SK-N-SH (cell line): ENCODE results near the gene PTPRA. TPM values are rescaled to one million over a fixed set of nuclear protein-coding genes. Genes with fewer than 3 reads are reported as not detected.

Experiments used
- CTCF ChIA-PET: fragments of 300-600, 350-600 bp; formaldehyde crosslinking; extraction: SDS; loops from one replicate; lab custom pipeline; 2021; lab: Yijun Ruan, JAX
- POLR2A ChIA-PET: fragments of 350-600 bp; sonication (Branson Sonifier 250); formaldehyde crosslinking; extraction: SDS; loops from one replicate; lab custom pipeline; 2020; ENCODE audit warnings: antibody characterized with exemption, inconsistent platforms; lab: Yijun Ruan, JAX
- DNase-seq: peaks from one replicate; pipeline ENCODE4 v3.0.0; 2012
- H2AFZ ChIP-seq: fragments of 200-600 bp; sonication (generic); 2 replicates; pipeline ENCODE4 v1.8.1; 2016; ENCODE audit warnings: antibody characterized with exemption, mild to moderate bottlenecking, low read depth
- H3F3A ChIP-seq: fragments of 200-600 bp; sonication (generic); replicated peaks from 2 replicates; pipeline ENCODE3; 2016; ENCODE audit warnings: antibody characterized with exemption, mild to moderate bottlenecking; ENCODE audit not compliant: insufficient read depth
- H3K27ac ChIP-seq, 2 experiments: fragments of 200-500 bp in 1 of 2; fragments of 200-600 bp in 1 of 2; sonication (Bioruptor generic) in 1 of 2; sonication (generic), shearing (Covaris generic) in 1 of 2; 2 replicates each; pipeline versions ENCODE4 v1.5.1 to v1.6.1; 2014 to 2016; ENCODE audit warnings: low read depth in 2 of 2, inconsistent platforms in 1 of 2, low read length in 1 of 2, mild to moderate bottlenecking in 1 of 2, mixed read lengths in 1 of 2
- H3K27me3 ChIP-seq: fragments of 200-600 bp; sonication (generic), shearing (Covaris generic); 2 replicates; pipeline ENCODE4 v1.6.1; 2016; ENCODE audit warnings: mixed run types; ENCODE audit not compliant: insufficient read depth
- H3K36me3 ChIP-seq, 2 experiments: fragments of 200-500 bp in 1 of 2; fragments of 200-600 bp in 1 of 2; sonication (Bioruptor generic) in 1 of 2; sonication (generic) in 1 of 2; replicated peaks in 1 of 2; 2 replicates each; pipeline versions ENCODE3 to v1.5.1; 2014 to 2016; ENCODE audit warnings: low read length in 1 of 2, mild to moderate bottlenecking in 1 of 2; ENCODE audit not compliant: insufficient read depth in 2 of 2, control insufficient read depth in 1 of 2
- H3K4me1 ChIP-seq, 2 experiments: fragments of 200-500 bp in 1 of 2; fragments of 200-600 bp in 1 of 2; sonication (Bioruptor generic) in 1 of 2; sonication (generic), shearing (Covaris generic) in 1 of 2; 2 replicates each; pipeline versions ENCODE4 v1.5.1 to v1.6.1; 2014 to 2016; ENCODE audit warnings: low read depth in 1 of 2, low read length in 1 of 2, mixed run types in 1 of 2; ENCODE audit not compliant: insufficient read depth in 2 of 2, control insufficient read depth in 1 of 2
- H3K4me2 ChIP-seq: fragments of 200-600 bp; sonication (generic), shearing (Covaris generic); 2 replicates; pipeline ENCODE4 v1.6.1; 2017; ENCODE audit warnings: mixed run types
- H3K4me3 ChIP-seq, 2 experiments: fragments of 200-500 bp in 1 of 2; fragments of 200-600 bp in 1 of 2; sonication (Bioruptor generic) in 1 of 2; sonication (generic), shearing (Covaris generic) in 1 of 2; 2 replicates each; pipeline versions ENCODE4 v1.5.1 to v1.8.1; 2014 to 2016; ENCODE audit warnings: low read depth in 2 of 2, inconsistent platforms in 1 of 2, low read length in 1 of 2, mild to moderate bottlenecking in 1 of 2, mixed read lengths in 1 of 2, moderate library complexity in 1 of 2
- H3K79me2 ChIP-seq: fragments of 200-600 bp; sonication (generic); 2 replicates; pipeline ENCODE4 v1.8.1; 2017; ENCODE audit warnings: mild to moderate bottlenecking; ENCODE audit not compliant: insufficient read depth
- H3K9ac ChIP-seq: fragments of 200-600 bp; sonication (generic); 2 replicates; pipeline ENCODE4 v1.6.1; 2017; ENCODE audit warnings: mixed run types
- H3K9me2 ChIP-seq: fragments of 200-600 bp; sonication (generic); 2 replicates; pipeline ENCODE4 v1.6.1; 2017; ENCODE audit warnings: mixed run types
- H3K9me3 ChIP-seq: fragments of 200-600 bp; sonication (generic); 2 replicates; pipeline ENCODE4 v1.6.1; 2017; ENCODE audit warnings: mixed run types, mild to moderate bottlenecking, moderate library complexity
- H4K20me1 ChIP-seq: fragments of 200-600 bp; sonication (generic); 2 replicates; pipeline ENCODE4 v1.6.1; 2017; ENCODE audit warnings: mild to moderate bottlenecking, mixed run types; ENCODE audit not compliant: insufficient read depth
- CTCF ChIP-seq: fragments of 200-600 bp; sonication (generic); IDR thresholded peaks from 2 replicates; pipeline ENCODE4 v1.6.1; 2017; ENCODE audit warnings: antibody characterized with exemption, mild to moderate bottlenecking, moderate library complexity
- EZH2phosphoT487 ChIP-seq: fragments of 200-600 bp; sonication (generic); IDR thresholded peaks from 2 replicates; pipeline ENCODE4 v1.6.1; 2017; ENCODE audit warnings: low read depth, mixed run types, mild to moderate bottlenecking, antibody characterized with exemption, moderate library complexity, borderline replicate concordance
- GABPA ChIP-seq: IDR thresholded peaks from 2 replicates; pipeline ENCODE4 v1.4.0; 2012; ENCODE audit warnings: low read depth, mild to moderate bottlenecking
- GATA2 ChIP-seq: sonication (generic); formaldehyde crosslinking; IDR thresholded peaks from 2 replicates; pipeline ENCODE4 v1.5.0; 2020; ENCODE audit warnings: mild to moderate bottlenecking, missing genetic modification reagents
- JUND ChIP-seq: IDR thresholded peaks from 2 replicates; pipeline ENCODE4 v1.4.0; 2012
- MXI1 ChIP-seq: IDR thresholded peaks from 2 replicates; pipeline ENCODE4 v1.6.1; 2012; ENCODE audit warnings: mild to moderate bottlenecking, low read depth, low read length, improper control_type of control experiment
- NFIC ChIP-seq: IDR thresholded peaks from 2 replicates; pipeline ENCODE4 v1.4.0; 2012; ENCODE audit warnings: borderline replicate concordance
- NRF1 ChIP-seq: IDR thresholded peaks from 2 replicates; pipeline ENCODE4 v1.6.1; 2012; ENCODE audit warnings: low read depth, mild to moderate bottlenecking, low read length
- POLR2AphosphoS5 ChIP-seq: IDR thresholded peaks from 2 replicates; pipeline ENCODE4 v1.6.1; 2012; ENCODE audit warnings: low read depth, low read length
- RCOR1 ChIP-seq: fragments of 150-350 bp; IDR thresholded peaks from 2 replicates; pipeline ENCODE4 v1.6.1; 2017; ENCODE audit warnings: antibody characterized with exemption, low read length
- RFX5 ChIP-seq: IDR thresholded peaks from 2 replicates; pipeline ENCODE4 v1.6.1; 2012; ENCODE audit warnings: mild to moderate bottlenecking, improper control_type of control experiment, low read length
- RXRA ChIP-seq: IDR thresholded peaks from 2 replicates; pipeline ENCODE4 v1.4.0; 2012; ENCODE audit warnings: low read depth, mild to moderate bottlenecking, borderline replicate concordance
- TAF1 ChIP-seq: IDR thresholded peaks from 2 replicates; pipeline ENCODE4 v1.6.1; 2012; ENCODE audit warnings: low read depth, mild to moderate bottlenecking, low read length, moderate library complexity, borderline replicate concordance
- TCF12 ChIP-seq: IDR thresholded peaks from 2 replicates; pipeline ENCODE4 v1.4.0; 2012
- YY1 ChIP-seq: IDR thresholded peaks from 2 replicates; pipeline ENCODE4 v1.4.0; 2012; ENCODE audit warnings: low read depth, mild to moderate bottlenecking
- WGBS: methylation state at CpG from one replicate; pipeline ENCODE4 v1.1.6; 2017; ENCODE audit warnings: low lambda C conversion rate; 5-methylcytosine and 5-hydroxymethylcytosine counted together
- polyA plus RNA-seq, 3 experiments: library from polyadenylated mRNA; depleted of rRNA; stranded (reverse); fragments of >200 nt; gene quantifications; 2 replicates each; pipeline ENCODE4 v1.2.3, GENCODE V29; 2012
- TF ChIP-seq, protein P1 (sequence below): IDR thresholded peaks from 2 replicates; pipeline ENCODE4; 2012

The PTPRA gene
- polyA plus RNA-seq, 1 of the 3 experiments (the other 2 are of a cell fraction), result 47.6 TPM

- Histone ChIP-seq H3F3A (peaks cover 8% of the 10 kb centered on the region), H3K36me3 (peaks cover 0 to 46% of the 10 kb centered on the region in 2 experiments), H3K4me2 (no peak overlapping the region), H3K9ac (no peak overlapping the region), H3K9me2 (no peaks in the 10 kb centered on the region), H2AFZ (no peak overlapping the region), H3K79me2 (no peaks in the 10 kb centered on the region), H3K9me3 (no peaks in the 10 kb centered on the region), H3K27me3 (no peaks in the 10 kb centered on the region), H3K27ac (no peak overlapping the region), H3K4me3 (no peak overlapping the region), H3K4me1 (peaks cover 0 to 5% of the 10 kb centered on the region in 2 experiments; a peak in 3 of 4 replicates), H4K20me1 (no peaks in the 10 kb centered on the region)
- ChIA-PET POLR2A (no interaction called here), CTCF (interaction anchor here (0.5 to 1.5 kb wide), 4 partner anchors 14 to 23 kb away, joined by 3 to 6 read pairs (median 3); no protein-coding TSS in a partner anchor)
- WGBS, result 95% methylated on average over 3 of the region's 3 CpGs
- DNase-seq, result no peak
- TF ChIP-seq GABPA (no peak), NRF1 (no peak)
Observed at GRCh38 chr20:2865630-2866029, 7.7 kb upstream of the PTPRA start.

GRCh38 chr20:2866236-2866635, 7.0 kb upstream of the PTPRA start:
- no peaks in the 10 kb centered on the region for H3K9me3 ChIP-seq
- DNase-seq, result no peak
- 86% methylated on average over 7 of the region's 11 CpGs for WGBS
- peaks cover 0 to 11% of the 10 kb centered on the region in 2 experiments; a peak in 3 of 4 replicates for H3K4me1 ChIP-seq
- ChIA-PET CTCF (interaction anchor here (2.5 kb wide), 1 partner anchor 14 kb away, joined by 7 read pairs; no protein-coding TSS in a partner anchor), POLR2A (no interaction called here)
- no peak overlapping the region for H3K9ac ChIP-seq
- H3K36me3 ChIP-seq, result peaks cover 0 to 40% of the 10 kb centered on the region in 2 experiments
- no peaks in the 10 kb centered on the region for H3K9me2 ChIP-seq
- no peaks in the 10 kb centered on the region for H3K79me2 ChIP-seq
- peaks cover 14% of the 10 kb centered on the region for H3F3A ChIP-seq
- no peak overlapping the region for H3K27ac ChIP-seq
- no peaks in the 10 kb centered on the region for H4K20me1 ChIP-seq
- no peak overlapping the region for H2AFZ ChIP-seq
- TF ChIP-seq JUND (no peak), GATA2 (CRISPR knock-in tag) (no peak), CTCF (no peak)
- no peak overlapping the region for H3K4me2 ChIP-seq
- H3K27me3 ChIP-seq, result no peaks in the 10 kb centered on the region
- H3K4me3 ChIP-seq, result no peak overlapping the region

GRCh38 chr20:2867081-2867864, 6.0 kb upstream of the PTPRA start:
- no peaks in the 10 kb centered on the region for H4K20me1 ChIP-seq
- H3K4me1 ChIP-seq, result peaks cover 0 to 15% of the 10 kb centered on the region in 2 experiments; a peak in 3 of 4 replicates
- peaks cover 20% of the 10 kb centered on the region for H3F3A ChIP-seq
- no peak overlapping the region for H3K9ac ChIP-seq
- peaks cover 0 to 33% of the 10 kb centered on the region in 2 experiments for H3K36me3 ChIP-seq
- H2AFZ ChIP-seq, result no peak overlapping the region
- H3K27ac ChIP-seq, result no peak overlapping the region
- 88% methylated on average over 12 of the region's 12 CpGs for WGBS
- H3K9me2 ChIP-seq, result no peaks in the 10 kb centered on the region
- no peak overlapping the region for H3K4me3 ChIP-seq
- CTCF ChIA-PET, result interaction anchor here (0.9 to 2.5 kb wide), 3 partner anchors 15 to 18 kb away, joined by 3 to 7 read pairs (median 3); no protein-coding TSS in a partner anchor
- POLR2A ChIA-PET, result no interaction called here
- no peak for DNase-seq
- H3K4me2 ChIP-seq, result no peak overlapping the region
- no peaks in the 10 kb centered on the region for H3K27me3 ChIP-seq
- H3K79me2 ChIP-seq, result no peaks in the 10 kb centered on the region
- H3K9me3 ChIP-seq, result no peaks in the 10 kb centered on the region
- TF ChIP-seq YY1 (no peak), MXI1 (no peak), NFIC (no peak), RFX5 (no peak), GABPA (no peak), CTCF (no peak), TAF1 (no peak), RXRA (no peak), TCF12 (no peak), GATA2 (CRISPR knock-in tag) (no peak), POLR2AphosphoS5 (no peak), EZH2phosphoT487 (no peak), JUND (no peak), RCOR1 (no peak)
- TF ChIP-seq, protein P1, sequence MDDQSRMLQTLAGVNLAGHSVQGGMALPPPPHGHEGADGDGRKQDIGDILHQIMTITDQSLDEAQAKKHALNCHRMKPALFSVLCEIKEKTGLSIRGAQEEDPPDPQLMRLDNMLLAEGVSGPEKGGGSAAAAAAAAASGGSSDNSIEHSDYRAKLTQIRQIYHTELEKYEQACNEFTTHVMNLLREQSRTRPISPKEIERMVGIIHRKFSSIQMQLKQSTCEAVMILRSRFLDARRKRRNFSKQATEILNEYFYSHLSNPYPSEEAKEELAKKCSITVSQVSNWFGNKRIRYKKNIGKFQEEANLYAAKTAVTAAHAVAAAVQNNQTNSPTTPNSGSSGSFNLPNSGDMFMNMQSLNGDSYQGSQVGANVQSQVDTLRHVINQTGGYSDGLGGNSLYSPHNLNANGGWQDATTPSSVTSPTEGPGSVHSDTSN, result no peak
